Measurements from ENCODE around the gene MAFF. TPM values are rescaled to one million over a fixed set of nuclear protein-coding genes. Genes with fewer than 3 reads are reported as not detected.
A peak's percentile ranks its signal among the peaks of the same experiment; 100 is the strongest.

Gene MAFF
- total and polyA plus RNA-seq, 12 donors = 2.9 to 21.4 (median 6.0) TPM

DNA sequence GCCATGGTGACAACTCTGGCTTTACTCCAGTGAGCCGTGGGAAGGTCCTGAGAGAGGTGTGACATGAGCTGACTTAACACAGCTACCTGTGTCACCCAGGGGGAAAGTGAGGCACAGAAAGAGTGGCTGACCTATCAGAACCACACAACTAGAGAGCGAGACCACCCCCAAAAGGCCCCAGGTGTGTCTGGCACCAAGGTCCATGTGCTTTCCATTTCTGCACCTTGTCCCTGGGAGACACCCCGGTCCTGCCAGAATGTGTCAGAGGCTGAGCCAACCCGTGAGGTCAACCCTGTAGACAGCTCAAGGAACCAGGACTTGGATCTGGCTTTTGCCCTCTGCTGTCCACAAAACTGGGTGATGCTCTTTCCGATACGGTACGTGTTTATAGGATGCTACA, 9.8 kb downstream of the MAFF start:
- WGBS, 2 donors = 92 to 97% methylated on average over 7 of the region's 7 CpGs

DNA sequence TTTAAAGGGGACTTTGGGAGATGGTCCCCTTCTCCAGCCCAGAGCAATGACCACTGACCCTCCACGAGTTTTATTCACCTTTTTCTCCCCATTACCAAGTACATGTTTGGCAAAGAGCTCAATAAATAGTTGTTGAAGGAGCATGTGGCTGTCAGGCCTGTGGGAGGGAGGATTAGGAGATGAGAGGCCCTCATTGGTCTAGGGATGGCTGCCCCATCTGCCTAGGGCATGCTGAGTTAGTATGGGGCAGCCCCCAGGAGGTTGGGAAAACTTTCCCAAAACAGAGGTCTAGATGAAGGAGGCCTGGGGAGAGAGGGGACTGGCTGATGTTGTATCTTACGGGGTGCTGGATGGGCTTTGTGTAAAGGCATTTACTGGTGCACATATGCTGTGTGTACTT, 10.6 kb downstream of the MAFF start:
- H3K4me3 ChIP-seq = no peak overlapping the region
- no peaks in the 10 kb centered on the region for H3K9me3 ChIP-seq
- H3K27ac ChIP-seq = no peak overlapping the region
- H3K27me3 ChIP-seq = no peaks in the 10 kb centered on the region
- intact Hi-C loops (cut with DNase I) = loop anchor here in 1 of 10 donors (5.0 kb wide), 1 partner anchor 55 kb away; no protein-coding TSS in a partner anchor
- H3K4me1 ChIP-seq = peaks cover 0 to 24% (median 15%) of the 10 kb centered on the region in 9 donors
- TF ChIP-seq CTCF (IDR thresholded peaks at IDR 0.05) = no peak
- ATAC-seq (no peak), DNase-seq (no peak)
- H3K36me3 ChIP-seq = peaks cover 0 to 25% (median 0%) of the 10 kb centered on the region in 9 donors
- 75 to 87% methylated on average over 2 of the region's 2 CpGs for WGBS, 2 donors

More for the DNA sequence above, 9.8 kb downstream of the MAFF start:
- peaks cover 0 to 22% (median 0%) of the 10 kb centered on the region in 9 donors for H3K36me3 ChIP-seq
- no peak for TF ChIP-seq CTCF (IDR thresholded peaks at IDR 0.05)
- H3K27me3 ChIP-seq = no peaks in the 10 kb centered on the region
- intact Hi-C loops (cut with DNase I) = loop anchor here in 1 of 10 donors (5.0 kb wide), 1 partner anchor 56 kb away; no protein-coding TSS in a partner anchor
- no peak for DNase-seq
- ATAC-seq = no peak
- H3K4me3 ChIP-seq = no peak overlapping the region
- peaks cover 0 to 24% (median 15%) of the 10 kb centered on the region in 9 donors for H3K4me1 ChIP-seq
- H3K27ac ChIP-seq = no peak overlapping the region
- no peaks in the 10 kb centered on the region for H3K9me3 ChIP-seq

GRCh38 chr22:38213319-38213989, 11.7 kb downstream of the MAFF start:
- Histone ChIP-seq H3K4me1 (peaks cover 6 to 31% (median 22%) of the 10 kb centered on the region in 9 donors), H3K36me3 (peaks cover 0 to 25% (median 0%) of the 10 kb centered on the region in 9 donors), H3K27me3 (no peaks in the 10 kb centered on the region), H3K4me3 (no peak overlapping the region), H3K9me3 (no peaks in the 10 kb centered on the region), H3K27ac (peak overlapping the region in 1 of 10 donors; percentile 58)
- DNase-seq (no peak), ATAC-seq (no peak)
- 93 to 94% methylated on average over 6 of the region's 6 CpGs for WGBS, 2 donors
- no peak for TF ChIP-seq CTCF (IDR thresholded peaks at IDR 0.05)
- intact Hi-C loops (cut with DNase I) = loop anchor here in 1 of 10 donors (5.0 kb wide), 1 partner anchor 54 kb away; no protein-coding TSS in a partner anchor

DNA sequence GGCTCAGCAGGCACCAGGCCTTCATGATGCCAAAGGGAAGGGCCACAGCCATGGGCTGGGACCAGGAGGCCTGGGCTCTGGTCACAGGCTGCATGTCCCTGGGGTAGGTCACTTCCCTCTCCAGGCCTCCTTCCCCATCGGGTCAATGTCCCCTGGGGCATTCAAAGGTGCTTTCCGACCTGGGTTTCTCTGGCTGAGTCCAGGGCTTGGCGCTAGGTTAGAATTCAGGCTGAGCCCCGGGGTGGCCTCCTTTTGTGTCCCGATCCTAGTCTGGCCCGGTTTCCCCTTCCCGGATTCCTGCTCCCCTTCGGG, 12.2 kb downstream of the MAFF start:
- Histone ChIP-seq H3K4me1 (peaks cover 11 to 35% (median 27%) of the 10 kb centered on the region in 9 donors), H3K36me3 (peaks cover 0 to 25% (median 0%) of the 10 kb centered on the region in 9 donors), H3K27me3 (no peaks in the 10 kb centered on the region), H3K27ac (peak overlapping the region in 2 of 10 donors; percentile 22 to 58), H3K9me3 (no peaks in the 10 kb centered on the region), H3K4me3 (peak overlapping the region in 4 of 10 donors; percentile 17 to 37 (median 31))
- DNase-seq (no peak), ATAC-seq (no peak)
- no peak for TF ChIP-seq CTCF (IDR thresholded peaks at IDR 0.05)
- intact Hi-C loops (cut with DNase I) = loop anchor here in 1 of 10 donors (5.0 kb wide), 1 partner anchor 53 kb away; no protein-coding TSS in a partner anchor
- 36 to 50% methylated on average over 8 of the region's 8 CpGs for WGBS, 2 donors

All from heart right ventricle (tissue), 16 donors.